Effector memory CD8-positive, alpha-beta T cell (primary cell): ENCODE data around the gene OVCA2.

ENCODE experiments used
- ATAC-seq: fragments of 150-1000 bp; cut with Tn5 transposase; replicated peaks from 2 replicates; pipeline ENCODE4 v1.10.0; 2021; ENCODE audit warnings: mild to moderate bottlenecking, moderate library complexity
- DNase-seq, 3 experiments: peaks; one replicate each; pipeline ENCODE4 v3.0.0; 2021
- H3K27ac Mint-ChIP-seq, 2 donors: one replicate each; pipeline ENCODE4 v1.8.0; 2022; ENCODE audit warnings: mild to moderate bottlenecking in 2 of 2, mixed read lengths in 2 of 2, moderate library complexity in 2 of 2
- H3K27me3 Mint-ChIP-seq, 2 donors: one replicate each; pipeline ENCODE4 v1.8.0; 2022; ENCODE audit warnings: mixed read lengths in 2 of 2
- H3K36me3 Mint-ChIP-seq: one replicate; pipeline ENCODE4 v1.8.0; 2022; ENCODE audit warnings: mild to moderate bottlenecking, moderate library complexity, mixed read lengths; ENCODE audit not compliant: insufficient read depth
- H3K4me1 Mint-ChIP-seq, 2 donors: one replicate each; pipeline ENCODE4 v1.8.0; 2022; ENCODE audit warnings: low read depth in 2 of 2, mixed read lengths in 2 of 2
- H3K4me3 Mint-ChIP-seq, 2 donors: one replicate each; pipeline ENCODE4 v1.8.0; 2022; ENCODE audit warnings: mild to moderate bottlenecking in 2 of 2, mixed read lengths in 2 of 2, moderate library complexity in 2 of 2
- H3K9me3 Mint-ChIP-seq, 2 donors: one replicate each; pipeline ENCODE4 v1.8.0; 2022; ENCODE audit warnings: mixed read lengths in 2 of 2

The OVCA2 gene

GRCh38 chr17:2064147-2064489, 22.3 kb downstream of the OVCA2 start:
- peaks cover 21% of the 10 kb centered on the region for H3K36me3 Mint-ChIP-seq
- no peaks in the 10 kb centered on the region for H3K9me3 Mint-ChIP-seq
- H3K27me3 Mint-ChIP-seq: no peaks in the 10 kb centered on the region
- peaks cover 19 to 51% of the 10 kb centered on the region in 2 donors for H3K4me1 Mint-ChIP-seq
- ATAC-seq (no peak), DNase-seq (no peak)
- peak overlapping the region in 1 of 2 donors; percentile 28 for H3K4me3 Mint-ChIP-seq
- peak overlapping the region; percentile 92 for H3K27ac Mint-ChIP-seq

- H3K9me3 Mint-ChIP-seq: no peaks in the 10 kb centered on the region
- ATAC-seq (peak; percentile 30), DNase-seq (no peak)
- peaks cover 19% of the 10 kb centered on the region for H3K36me3 Mint-ChIP-seq
- H3K27ac Mint-ChIP-seq: peak overlapping the region; percentile 92
- peaks cover 17 to 55% of the 10 kb centered on the region in 2 donors for H3K4me1 Mint-ChIP-seq
- no peaks in the 10 kb centered on the region for H3K27me3 Mint-ChIP-seq
- H3K4me3 Mint-ChIP-seq: peak overlapping the region; percentile 33 to 45
These were observed 22.7 kb downstream of the OVCA2 start for GRCh38 chr17:2064520-2064971.

- DNase-seq (peak; percentile 41 to 50 (median 42)), ATAC-seq (peak; percentile 57)
- H3K4me1 Mint-ChIP-seq: peaks cover 22 to 59% of the 10 kb centered on the region in 2 donors
- peak overlapping the region; percentile 92 for H3K27ac Mint-ChIP-seq
- H3K4me3 Mint-ChIP-seq: peak overlapping the region; percentile 33 to 45
- H3K9me3 Mint-ChIP-seq: no peaks in the 10 kb centered on the region
- H3K36me3 Mint-ChIP-seq: peaks cover 19% of the 10 kb centered on the region
- no peaks in the 10 kb centered on the region for H3K27me3 Mint-ChIP-seq
These were observed 23.4 kb downstream of the OVCA2 start for GRCh38 chr17:2064980-2065785.

- Mint-ChIP-seq H3K9me3 (no peaks in the 10 kb centered on the region), H3K36me3 (peaks cover 24% of the 10 kb centered on the region), H3K27ac (peak overlapping the region in 1 of 2 donors; percentile 92), H3K27me3 (no peaks in the 10 kb centered on the region), H3K4me1 (peaks cover 27 to 61% of the 10 kb centered on the region in 2 donors), H3K4me3 (no peak overlapping the region)
- no peak for DNase-seq
- no peak for ATAC-seq
These were observed 24.2 kb downstream of the OVCA2 start for GRCh38 chr17:2065949-2066400.

GRCh38 chr17:2067048-2067561, 25.3 kb downstream of the OVCA2 start:
- Mint-ChIP-seq H3K4me1 (peaks cover 32 to 66% of the 10 kb centered on the region in 2 donors), H3K27me3 (no peaks in the 10 kb centered on the region), H3K9me3 (no peaks in the 10 kb centered on the region), H3K36me3 (peaks cover 22% of the 10 kb centered on the region), H3K4me3 (peak overlapping the region in 1 of 2 donors; percentile 54), H3K27ac (peak overlapping the region in 1 of 2 donors; percentile 93)
- DNase-seq (no peak), ATAC-seq (no peak)

GRCh38 chr17:2067608-2068024, 25.8 kb downstream of the OVCA2 start:
- Mint-ChIP-seq H3K27me3 (no peaks in the 10 kb centered on the region), H3K4me1 (peaks cover 32 to 66% of the 10 kb centered on the region in 2 donors), H3K36me3 (peaks cover 22% of the 10 kb centered on the region), H3K4me3 (peak overlapping the region in 1 of 2 donors; percentile 54), H3K27ac (peak overlapping the region in 1 of 2 donors; percentile 93), H3K9me3 (no peaks in the 10 kb centered on the region)
- ATAC-seq (no peak), DNase-seq (no peak)

- H3K4me3 Mint-ChIP-seq: peak overlapping the region in 1 of 2 donors; percentile 54
- H3K36me3 Mint-ChIP-seq: peaks cover 22% of the 10 kb centered on the region
- H3K27me3 Mint-ChIP-seq: no peaks in the 10 kb centered on the region
- no peaks in the 10 kb centered on the region for H3K9me3 Mint-ChIP-seq
- no peak for ATAC-seq
- DNase-seq: no peak
- H3K27ac Mint-ChIP-seq: peak overlapping the region; percentile 92 to 93
- H3K4me1 Mint-ChIP-seq: peaks cover 33 to 66% of the 10 kb centered on the region in 2 donors
These were observed 26.3 kb downstream of the OVCA2 start for GRCh38 chr17:2068031-2068518.

- peak; percentile 26 for ATAC-seq
- Mint-ChIP-seq H3K27me3 (no peaks in the 10 kb centered on the region), H3K4me3 (peak overlapping the region; percentile 42 to 54), H3K27ac (peak overlapping the region; percentile 92 to 93), H3K9me3 (no peaks in the 10 kb centered on the region), H3K4me1 (peaks cover 33 to 64% of the 10 kb centered on the region in 2 donors), H3K36me3 (peaks cover 17% of the 10 kb centered on the region)
- DNase-seq: no peak
These were observed 26.8 kb downstream of the OVCA2 start for GRCh38 chr17:2068519-2069051.

- Mint-ChIP-seq H3K9me3 (no peaks in the 10 kb centered on the region), H3K27me3 (no peaks in the 10 kb centered on the region), H3K27ac (peak overlapping the region; percentile 92 to 93), H3K4me3 (peak overlapping the region; percentile 53 to 54), H3K36me3 (peaks cover 14% of the 10 kb centered on the region), H3K4me1 (peaks cover 27 to 51% of the 10 kb centered on the region in 2 donors)
- peak; percentile 85 for ATAC-seq
- DNase-seq: peak in 2 of 3 experiments; percentile 31 to 54
These were observed 28.6 kb downstream of the OVCA2 start for GRCh38 chr17:2070241-2071023.

- Mint-ChIP-seq H3K27ac (peak overlapping the region; percentile 92 to 93), H3K36me3 (peaks cover 14% of the 10 kb centered on the region), H3K4me1 (peaks cover 27 to 51% of the 10 kb centered on the region in 2 donors), H3K27me3 (no peaks in the 10 kb centered on the region), H3K4me3 (peak overlapping the region in 1 of 2 donors; percentile 53), H3K9me3 (no peaks in the 10 kb centered on the region)
- DNase-seq: no peak
- ATAC-seq: no peak
These were observed 29.2 kb downstream of the OVCA2 start for GRCh38 chr17:2071024-2071385.

- Mint-ChIP-seq H3K4me1 (peaks cover 27 to 46% of the 10 kb centered on the region in 2 donors), H3K27ac (peak overlapping the region; percentile 92 to 93)
These were observed 29.8 kb downstream of the OVCA2 start for GRCh38 chr17:2071455-2072281.

GRCh38 chr17:2074919-2075318, 33.1 kb downstream of the OVCA2 start:
- ATAC-seq: no peak
- peaks cover 28% of the 10 kb centered on the region for H3K36me3 Mint-ChIP-seq

More at GRCh38 chr17:2071455-2072281, 29.8 kb downstream of the OVCA2 start:
- no peak for DNase-seq
- ATAC-seq: no peak
- H3K4me3 Mint-ChIP-seq: no peak overlapping the region
- peaks cover 17% of the 10 kb centered on the region for H3K36me3 Mint-ChIP-seq
- no peaks in the 10 kb centered on the region for H3K9me3 Mint-ChIP-seq
- no peaks in the 10 kb centered on the region for H3K27me3 Mint-ChIP-seq

More at GRCh38 chr17:2074919-2075318, 33.1 kb downstream of the OVCA2 start:
- H3K9me3 Mint-ChIP-seq: no peaks in the 10 kb centered on the region
- no peak overlapping the region for H3K4me3 Mint-ChIP-seq
- DNase-seq: no peak
- H3K4me1 Mint-ChIP-seq: peaks cover 16 to 19% of the 10 kb centered on the region in 2 donors
- H3K27me3 Mint-ChIP-seq: no peaks in the 10 kb centered on the region
- H3K27ac Mint-ChIP-seq: no peak overlapping the region
